Naive thymus-derived CD8-positive, alpha-beta T cell (primary cell): ENCODE results near the gene XIAP. TPM values are rescaled to one million over a fixed set of nuclear protein-coding genes. Genes with fewer than 3 reads are reported as not detected.
"Not testable (repeated sequence)": the region's sequence is repeated elsewhere in the genome, so short reads cannot be mapped to it uniquely, and the experiment has no call there.

Source experiments
- ATAC-seq, 2 donors: fragments of 150-1000 bp; cut with Tn5 transposase in 1 of 2; sonication (Bioruptor Pico), chemical (Tn5 transposase) in 1 of 2; 1 replicate in 1 of 2; 2 replicates in 1 of 2; pipeline ENCODE4 v1.10.0; 2021; ENCODE audit warnings: mild to moderate bottlenecking in 2 of 2, moderate library complexity in 2 of 2
- POLR2A ChIA-PET: fragments of 350-600 bp; sonication (Branson Sonifier 250); formaldehyde crosslinking; loops from one replicate; lab custom pipeline; 2021; ENCODE audit warnings: antibody characterized with exemption; lab: Charles Lee
- DNase-seq, 10 donors: peaks; one replicate each; pipeline versions ENCODE4 v3.0.0 to v3.0.0-alpha.2; 2020 to 2022
- H3K27ac Mint-ChIP-seq, 10 donors: one replicate each; pipeline ENCODE4 v1.8.0; 2020 to 2022; ENCODE audit warnings: mild to moderate bottlenecking in 10 of 10, mixed read lengths in 10 of 10, moderate library complexity in 4 of 10, inconsistent platforms in 1 of 10
- H3K27me3 Mint-ChIP-seq, 5 donors: one replicate each; pipeline ENCODE4 v1.8.0; 2021 to 2022; ENCODE audit warnings: mixed read lengths in 5 of 5
- H3K36me3 Mint-ChIP-seq, 3 donors: one replicate each; pipeline ENCODE4 v1.8.0; 2020 to 2022; ENCODE audit warnings: mixed read lengths in 3 of 3, mild to moderate bottlenecking in 2 of 3, inconsistent platforms in 1 of 3
- H3K4me1 Mint-ChIP-seq, 4 donors: one replicate each; pipeline ENCODE4 v1.8.0; 2021 to 2022; ENCODE audit warnings: mixed read lengths in 4 of 4
- H3K4me3 Mint-ChIP-seq, 10 donors: one replicate each; pipeline ENCODE4 v1.8.0; 2020 to 2022; ENCODE audit warnings: mild to moderate bottlenecking in 10 of 10, mixed read lengths in 10 of 10, moderate library complexity in 6 of 10, inconsistent platforms in 1 of 10
- H3K9me3 Mint-ChIP-seq, 9 donors: one replicate each; pipeline ENCODE4 v1.8.0; 2020 to 2022; ENCODE audit warnings: mixed read lengths in 9 of 9, mild to moderate bottlenecking in 3 of 9, inconsistent platforms in 1 of 9, moderate library complexity in 1 of 9
- polyA plus RNA-seq, 3 donors: library from polyadenylated mRNA; unstranded; fragments of 300-500 nt; fragmentation: Illumina TruSeq; gene quantifications; one replicate each; pipeline ENCODE4 v1.2.3, GENCODE V29; 2021
- total RNA-seq, 8 experiments: library from RNA in 2 of 8; stranded (reverse) in 2 of 8; gene quantifications; one replicate each; pipeline ENCODE4 v1.2.3 and lab custom pipeline; 2021 to 2026

Gene XIAP
- total and polyA plus RNA-seq, 5 experiments from 2014 or later: 7.6 to 47.6 (median 8.1) TPM

GRCh38 chrX:123924186-123924585 lies 64.3 kb downstream of the XIAP start:
- Mint-ChIP-seq H3K27me3 (peaks cover 0 to 2% (median 0%) of the 10 kb centered on the region in 5 donors), H3K4me3 (no peak overlapping the region), H3K36me3 (no peaks in the 10 kb centered on the region), H3K27ac (no peak overlapping the region), H3K9me3 (no peaks in the 10 kb centered on the region), H3K4me1 (no peaks in the 10 kb centered on the region)
- ATAC-seq: no peak
- no peak for DNase-seq
- POLR2A ChIA-PET: no interaction called here

GRCh38 chrX:123927845-123928244 lies 68.0 kb downstream of the XIAP start:
- ATAC-seq: no peak
- Mint-ChIP-seq H3K4me1 (no peaks in the 10 kb centered on the region), H3K9me3 (peaks cover 0 to 9% (median 0%) of the 10 kb centered on the region in 9 donors), H3K27me3 (peaks cover 0 to 4% (median 0%) of the 10 kb centered on the region in 5 donors), H3K27ac (no peak overlapping the region), H3K4me3 (no peak overlapping the region), H3K36me3 (peaks cover 0 to 3% (median 0%) of the 10 kb centered on the region in 3 donors)
- no peak for DNase-seq
- POLR2A ChIA-PET: no interaction called here

GRCh38 chrX:123932055-123932454 lies 72.2 kb downstream of the XIAP start:
- H3K4me3 Mint-ChIP-seq, H3K36me3 Mint-ChIP-seq, ATAC-seq, H3K27me3 Mint-ChIP-seq, POLR2A ChIA-PET, H3K27ac Mint-ChIP-seq, H3K9me3 Mint-ChIP-seq, H3K4me1 Mint-ChIP-seq, DNase-seq: not testable (repeated sequence)

GRCh38 chrX:123943074-123943473 lies 83.2 kb downstream of the XIAP start:
- DNase-seq: no peak
- Mint-ChIP-seq H3K4me3 (no peak overlapping the region), H3K4me1 (no peaks in the 10 kb centered on the region), H3K27ac (peak overlapping the region in 1 of 10 donors; percentile 11), H3K36me3 (no peaks in the 10 kb centered on the region), H3K27me3 (no peaks in the 10 kb centered on the region), H3K9me3 (no peaks in the 10 kb centered on the region)
- POLR2A ChIA-PET: no interaction called here
- ATAC-seq: no peak

- Mint-ChIP-seq H3K4me1 (no peaks in the 10 kb centered on the region), H3K9me3 (no peaks in the 10 kb centered on the region), H3K27ac (no peak overlapping the region), H3K4me3 (no peak overlapping the region), H3K36me3 (no peaks in the 10 kb centered on the region), H3K27me3 (no peaks in the 10 kb centered on the region)
- POLR2A ChIA-PET: no interaction called here
- ATAC-seq (no peak), DNase-seq (no peak)
Observed at GRCh38 chrX:123943488-123943887, 83.6 kb downstream of the XIAP start.

GRCh38 chrX:123949846-123950245 lies 90.0 kb downstream of the XIAP start:
- POLR2A ChIA-PET: no interaction called here
- H3K27me3 Mint-ChIP-seq: no peaks in the 10 kb centered on the region
- H3K9me3 Mint-ChIP-seq: no peaks in the 10 kb centered on the region
- no peak overlapping the region for H3K4me3 Mint-ChIP-seq
- ATAC-seq: no peak
- H3K36me3 Mint-ChIP-seq: no peaks in the 10 kb centered on the region
- no peak for DNase-seq
- no peak overlapping the region for H3K27ac Mint-ChIP-seq
- H3K4me1 Mint-ChIP-seq: no peaks in the 10 kb centered on the region

- peaks cover 0 to 6% (median 0%) of the 10 kb centered on the region in 9 donors for H3K9me3 Mint-ChIP-seq
- POLR2A ChIA-PET: interaction anchor here (0.7 to 1.6 kb wide), 9 partner anchors 56 to 389 kb away, joined by 3 to 5 read pairs (median 3); partner anchors contain the start of gene SH2D1A
- DNase-seq: peak in 1 of 10 donors; percentile 5
- ATAC-seq: peak; percentile 3 to 9
- H3K27me3 Mint-ChIP-seq: peaks cover 0 to 6% (median 0%) of the 10 kb centered on the region in 5 donors
- peak overlapping the region; percentile 95 to 99 (median 98) for H3K27ac Mint-ChIP-seq
- peak overlapping the region; percentile 94 to 99 (median 96) for H3K4me3 Mint-ChIP-seq
- H3K36me3 Mint-ChIP-seq: peaks cover 2 to 12% (median 5%) of the 10 kb centered on the region in 3 donors
- peaks cover 9 to 16% (median 12%) of the 10 kb centered on the region in 4 donors for H3K4me1 Mint-ChIP-seq
Observed at GRCh38 chrX:123959281-123960063, 99.6 kb downstream of the XIAP start.

GRCh38 chrX:123960956-123961267 lies 101.1 kb downstream of the XIAP start:
- Mint-ChIP-seq H3K4me1 (peaks cover 9 to 30% (median 23%) of the 10 kb centered on the region in 4 donors), H3K4me3 (peak overlapping the region; percentile 94 to 99 (median 96)), H3K27me3 (peaks cover 0 to 6% (median 0%) of the 10 kb centered on the region in 5 donors), H3K9me3 (peaks cover 0 to 6% (median 0%) of the 10 kb centered on the region in 9 donors), H3K36me3 (peaks cover 2 to 12% (median 5%) of the 10 kb centered on the region in 3 donors), H3K27ac (peak overlapping the region; percentile 95 to 99 (median 98))
- POLR2A ChIA-PET: interaction anchor here (0.6 to 1.6 kb wide), 10 partner anchors 12 to 382 kb away, joined by 3 to 6 read pairs (median 4); no protein-coding TSS in a partner anchor
- ATAC-seq: no peak
- DNase-seq: no peak

- DNase-seq (peak; percentile 21 to 71 (median 43)), ATAC-seq (peak in 1 of 2 donors; percentile 9)
- Mint-ChIP-seq H3K36me3 (peaks cover 2 to 12% (median 5%) of the 10 kb centered on the region in 3 donors), H3K9me3 (peaks cover 0 to 6% (median 0%) of the 10 kb centered on the region in 9 donors), H3K4me3 (peak within 1 kb of the TSS; percentile 94 to 99 (median 96)), H3K27me3 (peaks cover 0 to 6% (median 0%) of the 10 kb centered on the region in 5 donors), H3K4me1 (peaks cover 9 to 33% (median 27%) of the 10 kb centered on the region in 4 donors), H3K27ac (peak within 1 kb of the TSS; percentile 95 to 99 (median 98))
- POLR2A ChIA-PET: interaction anchor here (0.6 to 1.3 kb wide), 7 partner anchors 12 to 382 kb away, joined by 3 to 7 read pairs (median 5); no protein-coding TSS in a partner anchor
Observed at GRCh38 chrX:123961268-123962005, 101.6 kb downstream of the XIAP start, which contains the start of gene STAG2. Gene STAG2, plus strand, starts transcription at chrX:123961706. Its CDS starts 60,922 bp downstream, at chrX:124022628.

- H3K27ac Mint-ChIP-seq: peak overlapping the region; percentile 95 to 99 (median 98)
- H3K27me3 Mint-ChIP-seq: peaks cover 0 to 6% (median 0%) of the 10 kb centered on the region in 5 donors
- peak in 2 of 10 donors; percentile 12 to 26 for DNase-seq
- H3K9me3 Mint-ChIP-seq: peaks cover 0 to 6% (median 0%) of the 10 kb centered on the region in 9 donors
- peaks cover 9 to 34% (median 32%) of the 10 kb centered on the region in 4 donors for H3K4me1 Mint-ChIP-seq
- H3K4me3 Mint-ChIP-seq: peak overlapping the region; percentile 94 to 99 (median 96)
- POLR2A ChIA-PET: interaction anchor here (0.6 to 1.3 kb wide), 6 partner anchors 53 to 116 kb away, joined by 4 to 7 read pairs (median 6); no protein-coding TSS in a partner anchor
- peaks cover 2 to 12% (median 5%) of the 10 kb centered on the region in 3 donors for H3K36me3 Mint-ChIP-seq
- ATAC-seq: no peak
Observed at GRCh38 chrX:123962006-123962467, 102.2 kb downstream of the XIAP start.

- Mint-ChIP-seq H3K36me3 (peaks cover 2 to 12% (median 8%) of the 10 kb centered on the region in 3 donors), H3K4me1 (peaks cover 9 to 41% (median 35%) of the 10 kb centered on the region in 4 donors), H3K27ac (peak overlapping the region; percentile 95 to 99 (median 98)), H3K27me3 (peaks cover 0 to 6% (median 0%) of the 10 kb centered on the region in 5 donors), H3K9me3 (peaks cover 0 to 6% (median 0%) of the 10 kb centered on the region in 9 donors), H3K4me3 (peak overlapping the region; percentile 94 to 99 (median 96))
- ATAC-seq: peak; percentile 68 to 73
- POLR2A ChIA-PET: interaction anchor here (0.8 to 1.3 kb wide), 4 partner anchors 10 to 115 kb away, joined by 3 to 7 read pairs (median 6); no protein-coding TSS in a partner anchor
- peak; percentile 65 to 92 (median 84) for DNase-seq
Observed at GRCh38 chrX:123962794-123963373, 103.0 kb downstream of the XIAP start.
